Neural progenitor cell (in vitro differentiated cells): ENCODE measurements around the gene TRPM1.

Source experiments
- CTCF ChIP-seq: fragments of 200-600 bp; sonication (generic); IDR thresholded peaks from 2 replicates; pipeline ENCODE4 v1.5.1; 2017; ENCODE audit warnings: antibody characterized with exemption, mild to moderate bottlenecking
- EZH2 ChIP-seq: fragments of 200-600 bp; sonication (generic); IDR thresholded peaks from 2 replicates; pipeline ENCODE4 v1.6.1; 2017; ENCODE audit warnings: antibody characterized with exemption, mild to moderate bottlenecking, moderate library complexity
- EZH2phosphoT487 ChIP-seq: fragments of 200-600 bp; sonication (generic); IDR thresholded peaks from 2 replicates; pipeline ENCODE4 v1.6.1; 2017; ENCODE audit warnings: antibody characterized with exemption

- TF ChIP-seq CTCF (no peak), EZH2 (no peak), EZH2phosphoT487 (no peak)
These were observed 2.5 kb upstream of the TRPM1 start for GRCh38 chr15:31104003-31104402.
